Upper lobe of right lung (tissue), 1 donor: ENCODE results near the gene PDE3A. TPM values are rescaled to one million over a fixed set of nuclear protein-coding genes. Genes with fewer than 3 reads are reported as not detected.

Experiments used
- ATAC-seq: fragments of 200-7000 bp; cut with Tn5 transposase; one replicate; pipeline ENCODE4 v1.9.1; 2020; ENCODE audit warnings: mild to moderate bottlenecking, moderate library complexity
- DNase-seq: peaks from one replicate; pipeline ENCODE4 v3.0.0-alpha.2; 2020
- H3K27ac ChIP-seq: fragments of 200-600 bp; one replicate; pipeline ENCODE4 v1.8.0; 2022
- H3K27me3 ChIP-seq: fragments of 200-600 bp; one replicate; pipeline ENCODE4 v1.8.0; 2022; ENCODE audit warnings: mild to moderate bottlenecking
- H3K36me3 ChIP-seq: fragments of 200-600 bp; one replicate; pipeline ENCODE4 v1.8.0; 2022
- H3K4me1 ChIP-seq: fragments of 200-600 bp; one replicate; pipeline ENCODE4 v1.8.0; 2022
- H3K4me3 ChIP-seq: fragments of 200-600 bp; one replicate; pipeline ENCODE4 v1.8.0; 2022; ENCODE audit warnings: mild to moderate bottlenecking
- H3K9me3 ChIP-seq: fragments of 200-600 bp; one replicate; pipeline ENCODE4 v1.8.0; 2022
- CTCF ChIP-seq: fragments of 200-600 bp; IDR thresholded peaks from one replicate; pipeline ENCODE4 v1.8.0; 2022; ENCODE audit warnings: antibody characterized with exemption
- intact Hi-C: fragments of 100-400 bp; cut with DNase I; formaldehyde crosslinking; loops from one replicate; pipeline ENCODE4 v1.11.0; 2022
- total RNA-seq: library from RNA; stranded (reverse); fragmentation: NEBNext Ultra II Directional; extraction: Animal tissue kit (Norgen Biotek cat#: 25700); gene quantifications from one replicate; pipeline ENCODE4 v1.2.1, GENCODE V29; 2021
- donor health status: DM: no; HTN: yes; CAD: no; lungs with severe emphysema.

The PDE3A gene
- total RNA-seq, 1 donor from 2014 or later: 8.4 TPM

GRCh38 chr12:20436316-20436715, 68.0 kb downstream of the PDE3A start:
- ATAC-seq: no peak
- H3K36me3 ChIP-seq: no peaks in the 10 kb centered on the region
- no peaks in the 10 kb centered on the region for H3K4me1 ChIP-seq
- no peak overlapping the region for H3K4me3 ChIP-seq
- no peak for TF ChIP-seq CTCF
- no peak for DNase-seq
- H3K9me3 ChIP-seq: no peaks in the 10 kb centered on the region
- intact Hi-C loops: no loop called here
- no peak overlapping the region for H3K27ac ChIP-seq
- no peaks in the 10 kb centered on the region for H3K27me3 ChIP-seq

GRCh38 chr12:20438299-20438779, 70.0 kb downstream of the PDE3A start:
- no peak overlapping the region for H3K27ac ChIP-seq
- H3K4me3 ChIP-seq: no peak overlapping the region
- H3K4me1 ChIP-seq: no peaks in the 10 kb centered on the region
- no peak for ATAC-seq
- H3K27me3 ChIP-seq: no peaks in the 10 kb centered on the region
- no peaks in the 10 kb centered on the region for H3K9me3 ChIP-seq
- H3K36me3 ChIP-seq: no peaks in the 10 kb centered on the region
- no peak for DNase-seq
- intact Hi-C loops: no loop called here
- no peak for TF ChIP-seq CTCF

GRCh38 chr12:20439626-20440025, 71.3 kb downstream of the PDE3A start:
- Histone ChIP-seq H3K4me3 (no peak overlapping the region), H3K27me3 (no peaks in the 10 kb centered on the region), H3K27ac (no peak overlapping the region), H3K36me3 (no peaks in the 10 kb centered on the region), H3K9me3 (no peaks in the 10 kb centered on the region), H3K4me1 (no peaks in the 10 kb centered on the region)
- TF ChIP-seq CTCF: no peak
- no peak for DNase-seq
- no peak for ATAC-seq
- intact Hi-C loops: no loop called here

GRCh38 chr12:20440408-20440807, 72.1 kb downstream of the PDE3A start:
- TF ChIP-seq CTCF: no peak
- Histone ChIP-seq H3K4me3 (no peak overlapping the region), H3K27me3 (no peaks in the 10 kb centered on the region), H3K4me1 (no peaks in the 10 kb centered on the region), H3K9me3 (no peaks in the 10 kb centered on the region), H3K27ac (no peak overlapping the region), H3K36me3 (no peaks in the 10 kb centered on the region)
- intact Hi-C loops: no loop called here
- no peak for ATAC-seq
- no peak for DNase-seq

GRCh38 chr12:20442322-20442721, 74.0 kb downstream of the PDE3A start:
- no peak for DNase-seq
- no peaks in the 10 kb centered on the region for H3K27me3 ChIP-seq
- H3K4me1 ChIP-seq: no peaks in the 10 kb centered on the region
- no peaks in the 10 kb centered on the region for H3K36me3 ChIP-seq
- no peak overlapping the region for H3K4me3 ChIP-seq
- ATAC-seq: no peak
- no peak for TF ChIP-seq CTCF
- intact Hi-C loops: no loop called here
- H3K27ac ChIP-seq: no peak overlapping the region
- H3K9me3 ChIP-seq: no peaks in the 10 kb centered on the region

- Histone ChIP-seq H3K4me3 (no peak overlapping the region), H3K4me1 (no peaks in the 10 kb centered on the region), H3K36me3 (no peaks in the 10 kb centered on the region), H3K9me3 (no peaks in the 10 kb centered on the region), H3K27ac (no peak overlapping the region), H3K27me3 (no peaks in the 10 kb centered on the region)
- TF ChIP-seq CTCF: no peak
- ATAC-seq (no peak), DNase-seq (no peak)
- intact Hi-C loops: no loop called here
Observed at GRCh38 chr12:20443255-20443654, 74.9 kb downstream of the PDE3A start.
